ENCODE data around the gene EMSY.

EMSY gene

DNA sequence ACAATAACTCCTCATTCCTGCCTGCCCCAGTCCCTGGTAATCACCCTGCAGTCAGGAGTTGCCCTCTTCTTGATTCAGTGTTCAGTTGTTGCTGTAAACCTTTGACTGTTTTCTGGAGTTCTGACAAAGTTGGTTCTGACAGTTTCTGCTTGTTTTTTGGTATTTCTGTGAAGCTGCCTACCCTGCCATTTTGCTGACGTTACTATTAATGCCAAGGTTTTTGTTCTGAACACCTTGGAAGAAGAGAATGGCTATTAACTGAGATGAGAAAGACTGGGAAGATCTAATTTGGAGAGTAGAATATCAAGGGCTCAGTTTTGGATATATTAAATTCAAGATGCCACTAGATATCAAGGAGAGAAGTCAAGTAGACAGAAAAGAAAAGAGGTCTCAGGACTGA lies 113.7 kb downstream of the EMSY start:
- Histone ChIP-seq H4K91ac (ENCODE audit: low read length) (no peak overlapping the region), H3K9ac (ENCODE audit: low read length) (no peak overlapping the region), H3K27me3 (ENCODE audit: control insufficient read depth in 1 of 2, insufficient read depth in 1 of 2, low read length in 2 of 2) (no peaks in the 10 kb centered on the region), H3K23ac (ENCODE audit: low read length in 2 of 2) (no peak overlapping the region), H3K27ac (ENCODE audit: low read length, poor library complexity, severe bottlenecking) (no peak overlapping the region), H2BK5ac (ENCODE audit: low read depth, low read length, poor library complexity, severe bottlenecking) (no peak overlapping the region), H2AFZ (ENCODE audit: low read depth, low read length) (no peak overlapping the region), H3K4me2 (ENCODE audit: low read length, poor library complexity, severe bottlenecking) (no peak overlapping the region), H2BK15ac (ENCODE audit: low read depth, poor library complexity, severe bottlenecking) (no peak overlapping the region), H3K18ac (ENCODE audit: low read depth in 1 of 2, low read length in 2 of 2) (no peak overlapping the region), H2BK12ac (ENCODE audit: low read length in 2 of 2) (no peak overlapping the region), H3K4me1 (ENCODE audit: control insufficient read depth, insufficient read depth, low read depth, low read length) (peaks cover 6% of the 10 kb centered on the region), H3K4me3 (ENCODE audit: insufficient read depth in 1 of 2, low read depth in 1 of 2, low read length in 2 of 2) (no peak overlapping the region), H2BK120ac (ENCODE audit: low read depth, low read length) (no peak overlapping the region), H4K8ac (ENCODE audit: low read length) (no peak overlapping the region), H3K14ac (ENCODE audit: low read length in 2 of 2) (no peak overlapping the region), H3K36me3 (ENCODE audit: control insufficient read depth in 1 of 2, insufficient read depth in 2 of 2, low read depth in 1 of 2, low read length in 2 of 2) (no peaks in the 10 kb centered on the region), H3K9me3 (ENCODE audit: control insufficient read depth, low read length) (peaks cover 5% of the 10 kb centered on the region), H3K79me1 (replicated peaks; ENCODE audit: low read length, poor library complexity, severe bottlenecking) (no peaks in the 10 kb centered on the region), H2AK5ac (ENCODE audit: low read length, severe bottlenecking) (no peak overlapping the region), H3K4ac (ENCODE audit: low read depth in 1 of 2, low read length in 2 of 2) (no peak overlapping the region)
- no peak for DNase-seq
- WGBS = 96% methylated on average over 1 of the region's 1 CpG

DNA sequence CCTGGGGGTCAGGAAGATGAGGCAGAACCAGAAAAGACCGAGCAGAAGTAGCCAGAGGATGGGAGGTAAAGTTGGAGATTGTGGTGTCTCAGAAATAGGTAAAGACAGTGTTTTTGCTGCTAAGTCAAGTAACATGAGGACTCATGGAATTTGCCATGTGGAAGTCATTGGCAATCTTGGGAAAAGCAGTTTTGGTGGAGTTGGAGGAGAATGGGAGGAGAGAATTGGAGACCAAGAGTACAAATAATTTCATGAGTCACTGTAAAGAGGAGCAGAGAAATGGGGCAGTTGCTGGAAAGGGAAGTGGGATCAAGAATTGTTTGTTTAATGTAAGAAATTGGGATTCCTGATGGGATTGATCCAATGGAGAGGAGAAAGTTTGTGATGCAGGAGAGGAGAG lies 114.1 kb downstream of the EMSY start:
- H2AFZ ChIP-seq (ENCODE audit: low read depth, low read length) = no peak overlapping the region
- no peak overlapping the region for H4K8ac ChIP-seq (ENCODE audit: low read length)
- H3K14ac ChIP-seq (ENCODE audit: low read length in 2 of 2) = no peak overlapping the region
- no peak overlapping the region for H3K4ac ChIP-seq (ENCODE audit: low read depth in 1 of 2, low read length in 2 of 2)
- H3K4me3 ChIP-seq (ENCODE audit: insufficient read depth in 1 of 2, low read depth in 1 of 2, low read length in 2 of 2) = no peak overlapping the region
- H2BK5ac ChIP-seq (ENCODE audit: low read depth, low read length, poor library complexity, severe bottlenecking) = no peak overlapping the region
- H3K27ac ChIP-seq (ENCODE audit: low read length, poor library complexity, severe bottlenecking) = no peak overlapping the region
- no peak overlapping the region for H4K91ac ChIP-seq (ENCODE audit: low read length)
- H2BK15ac ChIP-seq (ENCODE audit: low read depth, poor library complexity, severe bottlenecking) = no peak overlapping the region
- H3K36me3 ChIP-seq (ENCODE audit: control insufficient read depth in 1 of 2, insufficient read depth in 2 of 2, low read depth in 1 of 2, low read length in 2 of 2) = no peaks in the 10 kb centered on the region
- no peak overlapping the region for H3K9ac ChIP-seq (ENCODE audit: low read length)
- peaks cover 5% of the 10 kb centered on the region for H3K9me3 ChIP-seq (ENCODE audit: control insufficient read depth, low read length)
- H3K23ac ChIP-seq (ENCODE audit: low read length in 2 of 2) = no peak overlapping the region
- no peak overlapping the region for H2AK5ac ChIP-seq (ENCODE audit: low read length, severe bottlenecking)
- H3K18ac ChIP-seq (ENCODE audit: low read depth in 1 of 2, low read length in 2 of 2) = no peak overlapping the region
- H2BK120ac ChIP-seq (ENCODE audit: low read depth, low read length) = no peak overlapping the region
- H3K27me3 ChIP-seq (ENCODE audit: control insufficient read depth in 1 of 2, insufficient read depth in 1 of 2, low read length in 2 of 2) = no peaks in the 10 kb centered on the region
- H3K4me2 ChIP-seq (ENCODE audit: low read length, poor library complexity, severe bottlenecking) = no peak overlapping the region
- H2BK12ac ChIP-seq (ENCODE audit: low read length in 2 of 2) = no peak overlapping the region
- WGBS = 95% methylated on average over 1 of the region's 1 CpG
- no peaks in the 10 kb centered on the region for H3K79me1 ChIP-seq (replicated peaks; ENCODE audit: low read length, poor library complexity, severe bottlenecking)
- no peak for DNase-seq
- peaks cover 6% of the 10 kb centered on the region for H3K4me1 ChIP-seq (ENCODE audit: control insufficient read depth, insufficient read depth, low read depth, low read length)

DNA sequence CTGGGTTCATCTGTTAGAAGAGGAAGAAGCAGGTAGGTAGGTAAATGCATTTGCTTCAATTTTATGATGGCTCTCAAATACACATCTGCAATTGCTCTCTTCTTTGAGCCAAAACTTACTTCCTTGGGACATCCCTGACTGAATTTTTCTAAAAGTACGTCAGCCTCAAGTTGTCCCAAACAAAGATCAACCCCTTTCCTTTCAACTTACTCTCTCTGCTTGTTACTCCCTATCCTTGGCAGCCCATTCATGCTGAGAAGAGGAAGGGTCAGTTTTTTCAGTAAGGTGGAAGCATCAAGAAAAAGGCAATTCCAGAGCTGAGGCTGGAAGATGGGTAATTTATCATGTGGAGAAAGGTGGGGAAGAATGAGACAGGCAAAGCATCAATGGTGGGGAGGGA lies 114.5 kb downstream of the EMSY start:
- no peak overlapping the region for H3K14ac ChIP-seq (ENCODE audit: low read length in 2 of 2)
- WGBS = 100% methylated on average over 1 of the region's 1 CpG
- H2AK5ac ChIP-seq (ENCODE audit: low read length, severe bottlenecking) = peak overlapping the region; percentile 31
- H3K4me3 ChIP-seq (ENCODE audit: insufficient read depth in 1 of 2, low read depth in 1 of 2, low read length in 2 of 2) = no peak overlapping the region
- no peak overlapping the region for H2BK5ac ChIP-seq (ENCODE audit: low read depth, low read length, poor library complexity, severe bottlenecking)
- H3K79me1 ChIP-seq (replicated peaks; ENCODE audit: low read length, poor library complexity, severe bottlenecking) = no peaks in the 10 kb centered on the region
- no peak for DNase-seq
- H4K91ac ChIP-seq (ENCODE audit: low read length) = no peak overlapping the region
- H4K8ac ChIP-seq (ENCODE audit: low read length) = peak overlapping the region; percentile 47
- no peak overlapping the region for H3K27ac ChIP-seq (ENCODE audit: low read length, poor library complexity, severe bottlenecking)
- H2BK120ac ChIP-seq (ENCODE audit: low read depth, low read length) = no peak overlapping the region
- no peak overlapping the region for H2BK15ac ChIP-seq (ENCODE audit: low read depth, poor library complexity, severe bottlenecking)
- H2BK12ac ChIP-seq (ENCODE audit: low read length in 2 of 2) = no peak overlapping the region
- no peak overlapping the region for H3K4me2 ChIP-seq (ENCODE audit: low read length, poor library complexity, severe bottlenecking)
- H2AFZ ChIP-seq (ENCODE audit: low read depth, low read length) = no peak overlapping the region
- H3K36me3 ChIP-seq (ENCODE audit: control insufficient read depth in 1 of 2, insufficient read depth in 2 of 2, low read depth in 1 of 2, low read length in 2 of 2) = no peaks in the 10 kb centered on the region
- peaks cover 5% of the 10 kb centered on the region for H3K9me3 ChIP-seq (ENCODE audit: control insufficient read depth, low read length)
- H3K27me3 ChIP-seq (ENCODE audit: control insufficient read depth in 1 of 2, insufficient read depth in 1 of 2, low read length in 2 of 2) = no peaks in the 10 kb centered on the region
- H3K9ac ChIP-seq (ENCODE audit: low read length) = no peak overlapping the region
- peaks cover 6% of the 10 kb centered on the region for H3K4me1 ChIP-seq (ENCODE audit: control insufficient read depth, insufficient read depth, low read depth, low read length)
- no peak overlapping the region for H3K18ac ChIP-seq (ENCODE audit: low read depth in 1 of 2, low read length in 2 of 2)
- H3K23ac ChIP-seq (ENCODE audit: low read length in 2 of 2) = peak overlapping the region in 1 of 2 experiments; percentile 84
- H3K4ac ChIP-seq (ENCODE audit: low read depth in 1 of 2, low read length in 2 of 2) = no peak overlapping the region

DNA sequence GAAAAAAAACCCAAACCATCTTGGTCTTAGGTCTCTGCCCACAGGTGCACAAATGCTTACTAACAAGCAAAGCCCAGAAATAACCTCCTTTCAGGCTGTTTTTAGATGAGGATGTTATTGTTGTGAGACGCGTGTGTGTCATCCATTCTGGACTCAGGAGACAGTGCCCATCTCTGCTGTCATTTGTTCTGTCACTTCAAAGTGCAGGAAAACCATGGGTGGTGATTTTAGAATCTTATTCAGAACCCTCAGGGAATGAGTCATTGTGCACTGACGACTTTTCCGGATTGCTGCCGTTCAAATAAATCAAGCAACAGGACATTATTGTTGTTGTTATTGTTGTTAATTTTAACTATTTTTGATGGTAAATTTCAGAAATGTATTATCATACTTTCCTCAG lies 115.4 kb downstream of the EMSY start:
- no peak overlapping the region for H3K4me2 ChIP-seq (ENCODE audit: low read length, poor library complexity, severe bottlenecking)
- H2AFZ ChIP-seq (ENCODE audit: low read depth, low read length) = no peak overlapping the region
- H3K27ac ChIP-seq (ENCODE audit: low read length, poor library complexity, severe bottlenecking) = no peak overlapping the region
- H2AK5ac ChIP-seq (ENCODE audit: low read length, severe bottlenecking) = no peak overlapping the region
- no peak overlapping the region for H3K9ac ChIP-seq (ENCODE audit: low read length)
- H3K4me1 ChIP-seq (ENCODE audit: control insufficient read depth, insufficient read depth, low read depth, low read length) = peaks cover 6% of the 10 kb centered on the region
- H2BK15ac ChIP-seq (ENCODE audit: low read depth, poor library complexity, severe bottlenecking) = no peak overlapping the region
- no peak overlapping the region for H2BK120ac ChIP-seq (ENCODE audit: low read depth, low read length)
- no peak overlapping the region for H4K91ac ChIP-seq (ENCODE audit: low read length)
- H3K36me3 ChIP-seq (ENCODE audit: control insufficient read depth in 1 of 2, insufficient read depth in 2 of 2, low read depth in 1 of 2, low read length in 2 of 2) = no peaks in the 10 kb centered on the region
- H3K18ac ChIP-seq (ENCODE audit: low read depth in 1 of 2, low read length in 2 of 2) = no peak overlapping the region
- no peak overlapping the region for H4K8ac ChIP-seq (ENCODE audit: low read length)
- H3K4ac ChIP-seq (ENCODE audit: low read depth in 1 of 2, low read length in 2 of 2) = no peak overlapping the region
- DNase-seq = peak; percentile 29
- 35% methylated on average over 4 of the region's 5 CpGs for WGBS
- H2BK12ac ChIP-seq (ENCODE audit: low read length in 2 of 2) = no peak overlapping the region
- H3K9me3 ChIP-seq (ENCODE audit: control insufficient read depth, low read length) = peaks cover 5% of the 10 kb centered on the region
- H3K27me3 ChIP-seq (ENCODE audit: control insufficient read depth in 1 of 2, insufficient read depth in 1 of 2, low read length in 2 of 2) = no peaks in the 10 kb centered on the region
- H3K79me1 ChIP-seq (replicated peaks; ENCODE audit: low read length, poor library complexity, severe bottlenecking) = no peaks in the 10 kb centered on the region
- H2BK5ac ChIP-seq (ENCODE audit: low read depth, low read length, poor library complexity, severe bottlenecking) = no peak overlapping the region
- no peak overlapping the region for H3K14ac ChIP-seq (ENCODE audit: low read length in 2 of 2)
- H3K23ac ChIP-seq (ENCODE audit: low read length in 2 of 2) = no peak overlapping the region
- no peak overlapping the region for H3K4me3 ChIP-seq (ENCODE audit: insufficient read depth in 1 of 2, low read depth in 1 of 2, low read length in 2 of 2)
